GM12878 (cell line): Measurements from ENCODE around the gene ZNF57.
"Not testable (repeated sequence)": the region's sequence is repeated elsewhere in the genome, so short reads cannot be mapped to it uniquely, and the experiment has no call there.

Experiments
- ATF3 ChIP-seq: IDR thresholded peaks from 2 replicates; pipeline ENCODE4 v1.6.1; 2011; ENCODE audit warnings: low read depth, mild to moderate bottlenecking, low read length, moderate library complexity, borderline replicate concordance; ENCODE audit errors: extremely low read depth
- CHD2 ChIP-seq: IDR thresholded peaks from 2 replicates; pipeline ENCODE4 v1.6.1; 2011; ENCODE audit warnings: low read depth, low read length, improper control_type of control experiment, borderline replicate concordance
- CTCF ChIP-seq, 3 experiments: IDR thresholded peaks in 2 of 3; conservative IDR thresholded peaks in 1 of 3; 2 replicates each; pipeline ENCODE4 v1.5.1; 2011; ENCODE audit warnings: low read depth in 3 of 3, low read length in 3 of 3, mild to moderate bottlenecking in 3 of 3, control low read depth in 2 of 3, moderate library complexity in 2 of 3, inconsistent platforms in 1 of 3, mixed read lengths in 1 of 3; ENCODE audit not compliant: control insufficient read depth in 2 of 3, insufficient read depth in 1 of 3; ENCODE audit errors: extremely low read depth in 1 of 3
- ETV6 ChIP-seq, 2 experiments: fragments of 450-650 bp in 1 of 2; IDR thresholded peaks in 1 of 2; conservative IDR thresholded peaks in 1 of 2; 2 replicates each; pipeline ENCODE4 v1.6.1; 2014; ENCODE audit warnings: antibody characterized with exemption in 1 of 2, borderline replicate concordance in 1 of 2, low read depth in 1 of 2, mild to moderate bottlenecking in 1 of 2, moderate library complexity in 1 of 2
- KAT2A ChIP-seq: conservative IDR thresholded peaks from 2 replicates; pipeline ENCODE4 v1.6.1; 2011; ENCODE audit warnings: low read depth, low read length; ENCODE audit not compliant: control insufficient read depth
- POLR2AphosphoS2 ChIP-seq: IDR thresholded peaks from 2 replicates; pipeline ENCODE4 v1.6.1; 2011; ENCODE audit warnings: low read depth, mild to moderate bottlenecking, low read length, improper control_type of control experiment, moderate library complexity
- TAF1 ChIP-seq: IDR thresholded peaks from 2 replicates; pipeline ENCODE4 v1.6.1; 2011; ENCODE audit warnings: mild to moderate bottlenecking, low read depth, low read length, borderline replicate concordance

GRCh38 chr19:2935863-2936262 is 35.1 kb downstream of the ZNF57 start:
- not testable (repeated sequence) for TF ChIP-seq CTCF (IDR thresholded peaks at IDR 0.05 in 2 of 3, conservative IDR thresholded peaks at IDR 0.05 in 1 of 3; ENCODE audit: control insufficient read depth in 2 of 3, extremely low read depth in 1 of 3, insufficient read depth in 1 of 3, low read depth in 3 of 3, low read length in 3 of 3); ETV6 (conservative IDR thresholded peaks at IDR 0.05 in 1 of 2, IDR thresholded peaks at IDR 0.05 in 1 of 2; ENCODE audit: borderline replicate concordance in 1 of 2, low read depth in 1 of 2); CHD2; KAT2A; POLR2AphosphoS2; ATF3; TAF1
